Activated CD8-positive, alpha-beta memory T cell treated with anti-CD3 and anti-CD28 coated beads, Interleukin-2, amount 10 ng/mL, durations not matched to agents 7 days and 5 days (primary cell): Measurements from ENCODE around the gene MINAR1. TPM values are rescaled to one million over a fixed set of nuclear protein-coding genes. Genes with fewer than 3 reads are reported as not detected.

Experiments used
- ATAC-seq: fragments of 150-1000 bp; cut with Tn5 transposase; one replicate; pipeline ENCODE4 v1.10.0; 2021; ENCODE audit warnings: moderate library complexity
- CTCF ChIA-PET: fragments of 350-600 bp; sonication (Branson Sonifier 250); formaldehyde crosslinking; loops from one replicate; lab custom pipeline; 2021; ENCODE audit warnings: antibody characterized with exemption; lab: Charles Lee
- DNase-seq: peaks from one replicate; pipeline ENCODE4 v3.0.0-alpha.2; 2020
- H3K27ac Mint-ChIP-seq: one replicate; pipeline ENCODE4 v1.8.0; 2021; ENCODE audit warnings: mild to moderate bottlenecking, mixed read lengths
- H3K27me3 Mint-ChIP-seq: one replicate; pipeline ENCODE4 v1.8.0; 2021; ENCODE audit warnings: mixed read lengths
- H3K36me3 Mint-ChIP-seq: one replicate; pipeline ENCODE4 v1.8.0; 2021; ENCODE audit warnings: mild to moderate bottlenecking, mixed read lengths
- H3K4me1 Mint-ChIP-seq: one replicate; pipeline ENCODE4 v1.8.0; 2021; ENCODE audit warnings: mixed read lengths
- H3K4me3 Mint-ChIP-seq: one replicate; pipeline ENCODE4 v1.8.0; 2021; ENCODE audit warnings: mild to moderate bottlenecking, moderate library complexity, mixed read lengths
- H3K9me3 Mint-ChIP-seq: one replicate; pipeline ENCODE4 v1.8.0; 2022; ENCODE audit warnings: low read depth, mixed read lengths
- total RNA-seq, 2 experiments: library from RNA; stranded (reverse); gene quantifications; one replicate each; pipeline ENCODE4 v1.2.3, GENCODE V29; 2021

MINAR1 gene
- total RNA-seq, 2 experiments from 2014 or later, result 0.47 to 0.99 TPM

GRCh38 chr15:79439236-79439635 lies 7.1 kb downstream of the MINAR1 start:
- no peaks in the 10 kb centered on the region for H3K9me3 Mint-ChIP-seq

GRCh38 chr15:79440355-79440908 lies 8.3 kb downstream of the MINAR1 start:
- DNase-seq, result no peak
- Mint-ChIP-seq H3K36me3 (no peaks in the 10 kb centered on the region), H3K9me3 (no peaks in the 10 kb centered on the region), H3K27ac (no peak overlapping the region), H3K4me1 (no peaks in the 10 kb centered on the region), H3K27me3 (peaks cover 2% of the 10 kb centered on the region), H3K4me3 (no peak overlapping the region)
- CTCF ChIA-PET, result no interaction called here
- ATAC-seq, result no peak

More at GRCh38 chr15:79439236-79439635, 7.1 kb downstream of the MINAR1 start:
- Mint-ChIP-seq H3K27me3 (peaks cover 9% of the 10 kb centered on the region), H3K27ac (no peak overlapping the region), H3K4me1 (no peaks in the 10 kb centered on the region), H3K4me3 (no peak overlapping the region), H3K36me3 (no peaks in the 10 kb centered on the region)
- CTCF ChIA-PET, result no interaction called here
- ATAC-seq (no peak), DNase-seq (no peak)

GRCh38 chr15:79442911-79443310 lies 10.8 kb downstream of the MINAR1 start:
- Mint-ChIP-seq H3K4me3 (no peak overlapping the region), H3K36me3 (no peaks in the 10 kb centered on the region), H3K9me3 (no peaks in the 10 kb centered on the region), H3K27me3 (peaks cover 2% of the 10 kb centered on the region), H3K4me1 (no peaks in the 10 kb centered on the region), H3K27ac (no peak overlapping the region)
- ATAC-seq, result no peak
- DNase-seq, result no peak
- CTCF ChIA-PET, result no interaction called here

GRCh38 chr15:79447060-79447459 lies 14.9 kb downstream of the MINAR1 start:
- CTCF ChIA-PET, result no interaction called here
- no peak for ATAC-seq
- no peaks in the 10 kb centered on the region for H3K36me3 Mint-ChIP-seq

GRCh38 chr15:79450648-79451047 lies 18.5 kb downstream of the MINAR1 start:
- CTCF ChIA-PET, result no interaction called here
- DNase-seq (no peak), ATAC-seq (no peak)
- Mint-ChIP-seq H3K4me3 (no peak overlapping the region), H3K36me3 (no peaks in the 10 kb centered on the region), H3K27ac (no peak overlapping the region), H3K27me3 (peaks cover 2% of the 10 kb centered on the region), H3K4me1 (no peaks in the 10 kb centered on the region), H3K9me3 (no peaks in the 10 kb centered on the region)

More at GRCh38 chr15:79447060-79447459, 14.9 kb downstream of the MINAR1 start:
- Mint-ChIP-seq H3K4me3 (no peak overlapping the region), H3K9me3 (no peaks in the 10 kb centered on the region), H3K27me3 (peaks cover 2% of the 10 kb centered on the region), H3K27ac (no peak overlapping the region), H3K4me1 (no peaks in the 10 kb centered on the region)
- no peak for DNase-seq

GRCh38 chr15:79451361-79451999 lies 19.3 kb downstream of the MINAR1 start:
- Mint-ChIP-seq H3K4me1 (no peaks in the 10 kb centered on the region), H3K9me3 (no peaks in the 10 kb centered on the region), H3K27ac (no peak overlapping the region), H3K27me3 (peaks cover 2% of the 10 kb centered on the region), H3K36me3 (no peaks in the 10 kb centered on the region), H3K4me3 (no peak overlapping the region)
- DNase-seq (no peak), ATAC-seq (no peak)
- CTCF ChIA-PET, result no interaction called here

GRCh38 chr15:79452244-79453051 lies 20.3 kb downstream of the MINAR1 start:
- CTCF ChIA-PET, result no interaction called here
- no peak overlapping the region for H3K4me3 Mint-ChIP-seq
- DNase-seq (no peak), ATAC-seq (no peak)
- H3K9me3 Mint-ChIP-seq, result no peaks in the 10 kb centered on the region
- no peak overlapping the region for H3K27ac Mint-ChIP-seq
- H3K36me3 Mint-ChIP-seq, result no peaks in the 10 kb centered on the region
- no peaks in the 10 kb centered on the region for H3K4me1 Mint-ChIP-seq
- H3K27me3 Mint-ChIP-seq, result peaks cover 2% of the 10 kb centered on the region

GRCh38 chr15:79453446-79453845 lies 21.3 kb downstream of the MINAR1 start:
- ATAC-seq, result no peak
- Mint-ChIP-seq H3K36me3 (no peaks in the 10 kb centered on the region), H3K4me3 (no peak overlapping the region), H3K9me3 (no peaks in the 10 kb centered on the region), H3K27me3 (no peaks in the 10 kb centered on the region), H3K27ac (no peak overlapping the region), H3K4me1 (no peaks in the 10 kb centered on the region)
- CTCF ChIA-PET, result no interaction called here
- no peak for DNase-seq

GRCh38 chr15:79454063-79454462 lies 21.9 kb downstream of the MINAR1 start:
- H3K27ac Mint-ChIP-seq, result no peak overlapping the region
- no peaks in the 10 kb centered on the region for H3K9me3 Mint-ChIP-seq
- H3K36me3 Mint-ChIP-seq, result no peaks in the 10 kb centered on the region
- no peak for ATAC-seq
- no peak overlapping the region for H3K4me3 Mint-ChIP-seq
- no peak for DNase-seq
- no peaks in the 10 kb centered on the region for H3K27me3 Mint-ChIP-seq
- no peaks in the 10 kb centered on the region for H3K4me1 Mint-ChIP-seq
- CTCF ChIA-PET, result no interaction called here

GRCh38 chr15:79455361-79455760 lies 23.2 kb downstream of the MINAR1 start:
- Mint-ChIP-seq H3K9me3 (no peaks in the 10 kb centered on the region), H3K27me3 (no peaks in the 10 kb centered on the region), H3K36me3 (no peaks in the 10 kb centered on the region), H3K27ac (no peak overlapping the region), H3K4me3 (no peak overlapping the region), H3K4me1 (no peaks in the 10 kb centered on the region)
- DNase-seq, result no peak
- CTCF ChIA-PET, result no interaction called here
- no peak for ATAC-seq

- CTCF ChIA-PET, result no interaction called here
- no peak overlapping the region for H3K4me3 Mint-ChIP-seq
- no peaks in the 10 kb centered on the region for H3K4me1 Mint-ChIP-seq
- no peak for ATAC-seq
- no peak overlapping the region for H3K27ac Mint-ChIP-seq
- no peak for DNase-seq
- no peaks in the 10 kb centered on the region for H3K36me3 Mint-ChIP-seq
- no peaks in the 10 kb centered on the region for H3K9me3 Mint-ChIP-seq
- no peaks in the 10 kb centered on the region for H3K27me3 Mint-ChIP-seq
Measured at GRCh38 chr15:79455943-79456342, 23.8 kb downstream of the MINAR1 start.

GRCh38 chr15:79458491-79458890 lies 26.4 kb downstream of the MINAR1 start:
- Mint-ChIP-seq H3K4me3 (no peak overlapping the region), H3K9me3 (no peaks in the 10 kb centered on the region), H3K27ac (no peak overlapping the region), H3K4me1 (no peaks in the 10 kb centered on the region), H3K36me3 (no peaks in the 10 kb centered on the region), H3K27me3 (no peaks in the 10 kb centered on the region)
- no peak for DNase-seq
- CTCF ChIA-PET, result no interaction called here
- no peak for ATAC-seq

GRCh38 chr15:79459666-79460065 lies 27.5 kb downstream of the MINAR1 start:
- ATAC-seq, result no peak
- Mint-ChIP-seq H3K36me3 (no peaks in the 10 kb centered on the region), H3K4me1 (no peaks in the 10 kb centered on the region), H3K27ac (no peak overlapping the region), H3K4me3 (no peak overlapping the region), H3K27me3 (no peaks in the 10 kb centered on the region), H3K9me3 (no peaks in the 10 kb centered on the region)
- DNase-seq, result no peak
- CTCF ChIA-PET, result no interaction called here
